ENCODE measurements around the gene CAMTA1.

GRCh38 chr1:7207875-7208646 is 422.8 kb downstream of the CAMTA1 start:
- peak; percentile 74 for TF ChIP-seq CTCF (conservative IDR thresholded peaks at IDR 0.05; ENCODE audit: low read length)
- TF ChIP-seq EZH2phosphoT487 (IDR thresholded peaks at IDR 0.05; ENCODE audit: borderline replicate concordance, low read depth, low read length): no peak
